AG08396 (cell line): ENCODE results near the gene ZSWIM5.
"Not testable (repeated sequence)": the region's sequence is repeated elsewhere in the genome, so short reads cannot be mapped to it uniquely, and the experiment has no call there.

Experiments
- DNase-seq: peaks from one replicate; pipeline ENCODE4 v3.0.0; 2012; ENCODE audit warnings: low spot score, mixed read lengths

Gene ZSWIM5

GRCh38 chr1:45141247-45142003 is 65.0 kb downstream of the ZSWIM5 start:
- DNase-seq: no peak

- no peak for DNase-seq
Measured at GRCh38 chr1:45136984-45137383, 69.4 kb downstream of the ZSWIM5 start.

DNA sequence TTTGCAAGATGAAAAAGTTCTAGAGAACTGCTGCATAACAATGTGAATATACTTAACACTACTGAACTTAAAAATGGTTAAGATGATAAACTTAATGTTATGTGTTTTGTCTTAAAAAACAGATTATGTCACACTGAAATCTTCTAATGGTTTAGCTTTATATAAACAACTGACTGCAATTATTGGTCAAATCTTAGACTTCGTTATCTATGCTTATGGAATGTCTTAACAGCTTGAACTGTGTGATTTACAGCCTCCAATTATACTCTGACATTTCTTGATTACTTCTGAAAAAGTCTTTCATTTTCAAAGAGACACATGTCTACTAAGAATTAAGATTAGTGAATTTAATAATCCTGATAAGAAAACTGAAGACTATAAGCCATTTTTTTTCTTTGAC is 71.1 kb downstream of the ZSWIM5 start:
- no peak for DNase-seq

DNA sequence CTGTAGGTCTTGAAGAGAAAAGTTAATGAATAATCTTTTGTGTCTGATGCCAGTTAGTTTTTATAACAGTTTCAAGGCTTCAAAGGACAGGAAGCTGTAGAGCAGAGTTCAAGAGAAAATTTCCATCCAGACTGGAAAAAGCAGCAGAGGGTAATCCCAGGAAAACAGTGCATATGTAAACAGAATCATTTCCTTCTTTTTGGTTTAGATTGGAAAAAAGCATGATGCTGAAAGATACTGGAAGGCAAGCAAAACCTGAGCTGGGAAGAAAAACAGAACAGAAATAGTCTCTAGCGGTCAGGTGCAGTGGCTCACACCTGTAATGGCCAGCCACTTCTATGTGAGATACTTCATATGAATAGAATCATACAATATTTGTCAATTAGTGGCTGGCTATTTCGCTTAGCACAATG is 71.9 kb downstream of the ZSWIM5 start:
- no peak for DNase-seq

DNA sequence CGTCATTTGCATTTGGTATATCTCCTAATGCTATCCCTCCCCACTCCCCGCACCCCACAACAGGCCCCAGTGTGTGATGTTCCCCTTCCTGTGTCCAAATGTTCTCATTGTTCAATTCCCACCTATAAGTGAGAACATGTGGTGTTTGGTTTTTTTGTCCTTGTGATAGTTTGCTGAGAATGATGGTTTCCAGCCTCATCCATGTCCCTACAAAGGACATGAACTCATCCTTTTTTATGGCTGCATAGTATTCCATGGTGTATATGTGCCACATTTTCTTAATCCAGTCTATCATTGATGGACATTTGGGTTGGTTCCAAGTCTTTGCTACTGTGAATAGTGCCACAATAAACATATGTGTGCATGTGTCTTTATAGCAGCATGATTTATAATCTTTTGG is 73.7 kb downstream of the ZSWIM5 start:
- DNase-seq: not testable (repeated sequence)

GRCh38 chr1:45123358-45123757 is 83.0 kb downstream of the ZSWIM5 start:
- no peak for DNase-seq

GRCh38 chr1:45122724-45123123 is 83.7 kb downstream of the ZSWIM5 start:
- DNase-seq: no peak

- DNase-seq: no peak
Measured at GRCh38 chr1:45117766-45118165, 88.6 kb downstream of the ZSWIM5 start.

GRCh38 chr1:45116820-45117219 is 89.6 kb downstream of the ZSWIM5 start:
- DNase-seq: no peak

- no peak for DNase-seq
Measured at GRCh38 chr1:45116340-45116739, 90.1 kb downstream of the ZSWIM5 start.

- DNase-seq: not testable (repeated sequence)
Measured at GRCh38 chr1:45115198-45115597, 91.2 kb downstream of the ZSWIM5 start.

GRCh38 chr1:45112661-45113060 is 93.7 kb downstream of the ZSWIM5 start:
- no peak for DNase-seq

GRCh38 chr1:45111239-45111638 is 95.2 kb downstream of the ZSWIM5 start:
- no peak for DNase-seq

- no peak for DNase-seq
Measured at GRCh38 chr1:45107782-45108181, 98.6 kb downstream of the ZSWIM5 start.

GRCh38 chr1:45106864-45107263 is 99.5 kb downstream of the ZSWIM5 start:
- not testable (repeated sequence) for DNase-seq

DNA sequence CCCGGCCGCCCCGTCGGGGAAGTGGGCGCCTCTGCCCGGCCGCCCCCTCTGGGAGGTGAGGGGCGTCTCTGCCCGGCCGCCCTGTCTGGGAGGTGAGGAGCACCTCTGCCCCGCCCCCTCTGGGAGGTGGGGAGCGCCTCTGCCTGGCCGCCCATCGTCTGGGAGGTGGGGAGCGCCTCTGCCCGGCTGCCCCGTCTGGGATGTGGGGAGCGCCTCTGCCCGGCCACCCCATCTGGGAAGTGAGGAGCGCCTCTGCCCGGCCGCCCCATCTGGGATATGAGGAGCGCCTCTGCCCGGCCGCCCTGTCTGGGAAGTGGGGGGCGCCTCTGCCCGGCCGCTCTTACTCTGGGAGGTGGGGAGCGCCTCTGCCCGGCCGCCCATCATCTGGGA is 100.3 kb downstream of the ZSWIM5 start:
- DNase-seq: not testable (repeated sequence)

GRCh38 chr1:45105486-45106155 is 100.8 kb downstream of the ZSWIM5 start:
- not testable (repeated sequence) for DNase-seq

GRCh38 chr1:45103534-45103933 is 102.9 kb downstream of the ZSWIM5 start:
- no peak for DNase-seq

DNA sequence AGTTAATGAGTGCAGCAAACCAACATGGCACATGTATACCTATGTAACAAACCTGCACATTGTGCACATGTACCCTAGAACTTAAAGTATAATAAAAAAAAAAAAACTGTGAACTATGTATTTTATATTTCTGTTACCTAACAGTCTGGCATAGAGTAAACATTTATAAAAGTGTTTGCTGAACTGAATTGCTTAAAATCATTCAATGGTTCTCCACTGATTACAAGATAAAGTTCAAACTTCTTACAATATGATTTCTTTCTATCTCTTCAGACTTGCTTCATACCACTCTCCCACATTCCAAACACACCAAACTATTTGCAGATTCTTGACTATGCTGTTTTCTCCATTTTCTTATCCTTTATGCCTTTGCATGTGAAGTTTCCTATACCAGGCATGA is 104.5 kb downstream of the ZSWIM5 start:
- no peak for DNase-seq

DNA sequence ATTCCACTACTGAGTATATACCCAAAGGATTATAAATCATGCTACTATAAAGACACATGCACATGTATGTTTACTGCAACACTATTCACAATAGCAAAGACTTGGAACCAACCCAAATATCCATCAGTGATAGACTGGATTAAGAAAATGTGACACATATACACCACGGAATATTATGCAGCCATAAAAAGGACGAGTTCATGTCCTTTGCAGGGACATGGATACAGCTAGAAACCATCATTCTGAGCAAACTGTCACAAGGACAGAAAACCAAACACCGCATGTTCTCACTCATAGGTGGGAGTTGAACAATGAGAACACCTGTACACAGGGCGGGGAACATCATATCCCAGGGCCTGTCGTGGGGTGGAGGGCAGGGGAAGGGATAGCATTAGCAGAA is 104.9 kb downstream of the ZSWIM5 start:
- DNase-seq: not testable (repeated sequence)

- no peak for DNase-seq
Measured at GRCh38 chr1:45097944-45098343, 108.5 kb downstream of the ZSWIM5 start.

- DNase-seq: no peak
Measured at GRCh38 chr1:45097079-45097478, 109.3 kb downstream of the ZSWIM5 start.

DNA sequence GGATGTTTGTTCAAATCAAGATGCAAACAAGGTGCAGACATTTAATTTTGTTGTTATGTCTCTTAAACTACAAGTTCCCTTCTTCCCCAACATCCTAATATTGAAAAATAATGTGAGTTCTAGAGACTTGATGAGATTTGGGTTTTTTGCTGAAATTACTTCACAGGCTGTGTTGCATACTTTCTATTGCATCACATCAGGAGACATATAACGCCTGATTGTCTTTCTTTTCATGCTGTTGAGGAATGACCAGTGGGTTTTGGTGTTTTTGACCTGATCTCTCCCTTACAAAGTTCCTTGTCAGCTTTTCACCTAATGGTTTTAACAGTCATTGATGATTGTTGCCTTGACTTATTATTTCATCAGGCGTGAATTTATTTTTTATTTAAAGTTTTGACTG is 111.0 kb downstream of the ZSWIM5 start:
- DNase-seq: no peak

GRCh38 chr1:45094371-45094770 is 112.0 kb downstream of the ZSWIM5 start:
- not testable (repeated sequence) for DNase-seq
